ENCODE results near the gene LTBP3. TPM values are rescaled to one million over a fixed set of nuclear protein-coding genes. Genes with fewer than 3 reads are reported as not detected.

LTBP3 gene
- total and polyA plus RNA-seq, 2 donors (not counting 3 experiments of a cell fraction or from before 2014, with no cell fraction given): 120 to 209 TPM

- Histone ChIP-seq H3K79me2 (ENCODE audit: control insufficient read depth, insufficient read depth, low read length) (peaks cover 6% of the 10 kb centered on the region), H3K4me2 (ENCODE audit: insufficient read depth, low read length) (peak overlapping the region; percentile 11), H3K4me3 (replicated peaks in 1 of 3; ENCODE audit: insufficient read depth in 1 of 3, low read depth in 1 of 3, low read length in 3 of 3) (no peak overlapping the region), H3K9ac (replicated peaks; ENCODE audit: extremely low read depth, insufficient read depth, low read length) (peak overlapping the region; percentile 36), H2AFZ (ENCODE audit: low read depth, low read length) (no peak overlapping the region), H3K9me3 (replicated peaks; ENCODE audit: control insufficient read depth, insufficient read depth, low read length) (no peaks in the 10 kb centered on the region), H3K27ac (ENCODE audit: insufficient read depth, low read depth, low read length) (peak overlapping the region; percentile 81), H3K36me3 (ENCODE audit: control insufficient read depth in 2 of 2, extremely low read depth in 1 of 2, insufficient read depth in 2 of 2, low read length in 2 of 2) (no peaks in the 10 kb centered on the region), H3K27me3 (ENCODE audit: control insufficient read depth in 2 of 2, insufficient read depth in 2 of 2, low read length in 2 of 2) (no peaks in the 10 kb centered on the region), H3K9me1 (replicated peaks; ENCODE audit: control insufficient read depth, extremely low read depth, insufficient read depth, low read length) (no peaks in the 10 kb centered on the region), H4K20me1 (replicated peaks; ENCODE audit: control insufficient read depth, extremely low read depth, insufficient read depth, low read length) (no peaks in the 10 kb centered on the region), H3K4me1 (ENCODE audit: control insufficient read depth, extremely low read depth, insufficient read depth, low read length) (peaks cover 82% of the 10 kb centered on the region)
- intact Hi-C loops (cut with micrococcal nuclease) (loop anchor here (1.0 kb wide), 1 partner anchor 19 kb away; no protein-coding TSS in a partner anchor), dilution Hi-C loops (cut with MboI; ENCODE audit: extremely low pct_ligation_motif_present, low sequenced_read_pairs) (no loop called here)
- TF ChIP-seq JUN (IDR thresholded peaks at IDR 0.05; ENCODE audit: borderline replicate concordance, insufficient read depth, insufficient read length, low read depth): peak; percentile 74
- peak; percentile 55 for TF ChIP-seq POLR2AphosphoS5 (IDR thresholded peaks at IDR 0.05; ENCODE audit: insufficient read depth, low read depth, low read length)
- no peak for TF ChIP-seq MAX (IDR thresholded peaks at IDR 0.05; ENCODE audit: insufficient read depth, insufficient read length)
- no peak for TF ChIP-seq CTCF (IDR thresholded peaks at IDR 0.05; ENCODE audit: extremely low read depth in 1 of 2, insufficient read depth in 1 of 2, low read depth in 1 of 2, low read length in 2 of 2)
- no peak for TF ChIP-seq GATA2 (IDR thresholded peaks at IDR 0.05; ENCODE audit: insufficient read depth, insufficient read length, low read depth, low read length)
- peak; percentile 23 for TF ChIP-seq POLR2A (IDR thresholded peaks at IDR 0.05; ENCODE audit: low read depth, low read length)
- no peak for TF ChIP-seq EZH2 (IDR thresholded peaks at IDR 0.05; ENCODE audit: borderline replicate concordance, low read depth, low read length, severe bottlenecking)
- peak; percentile 84 for TF ChIP-seq FOS (IDR thresholded peaks at IDR 0.05; ENCODE audit: borderline replicate concordance, insufficient read depth, low read length)
- TF ChIP-seq MYC (IDR thresholded peaks at IDR 0.05; ENCODE audit: low read depth, low read length): no peak
- peak; percentile 89 for DNase-seq (ENCODE audit: low read depth, low spot score)
- ChIA-PET CTCF (interaction anchor here (0.9 to 13.9 kb wide), 7 partner anchors 10 to 75 kb away, joined by 3 to 247 read pairs (median 5); no protein-coding TSS in a partner anchor), POLR2A (interaction anchor here (0.6 to 9.4 kb wide), 10 partner anchors 10 to 110 kb away, joined by 3 to 204 read pairs (median 4); partner anchors contain the start of genes MALAT1 and NEAT1)
- FAIRE-seq: peak; percentile 90
- BruUV-seq (replicated peaks): no TSS peak
Observed at GRCh38 chr11:65491614-65492386, 66.4 kb downstream of the LTBP3 start.

Measured in endothelial cell of umbilical vein (primary cell).